ENCODE data around the gene SCGB1D2.

DNA sequence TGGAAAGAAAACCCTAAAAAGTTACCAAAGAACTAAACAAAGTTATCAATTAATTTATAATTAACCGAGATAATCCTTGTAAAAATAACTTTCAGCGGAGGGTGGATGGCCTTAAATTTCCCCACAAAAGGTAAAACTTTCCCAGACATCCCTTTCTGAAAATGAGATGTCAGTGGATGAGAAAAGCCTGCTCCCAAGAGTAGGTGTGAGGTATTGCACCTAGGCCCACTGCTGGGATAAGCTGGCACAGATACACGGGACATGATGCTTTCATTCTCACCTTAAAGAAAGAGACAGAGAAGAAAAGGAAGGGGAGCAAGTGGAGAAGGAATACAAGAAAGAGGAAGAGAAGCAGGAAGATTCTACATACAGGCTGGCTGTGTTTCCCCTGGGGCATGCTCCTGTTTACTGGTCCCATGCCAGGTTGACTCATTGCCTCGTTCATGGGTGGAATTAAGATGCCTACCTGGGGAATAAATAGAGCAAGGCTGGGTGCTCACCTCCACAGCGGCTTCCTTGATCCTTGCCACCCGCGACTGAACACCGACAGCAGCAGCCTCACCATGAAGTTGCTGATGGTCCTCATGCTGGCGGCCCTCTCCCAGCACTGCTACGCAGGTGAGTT lies 27.7 kb downstream of the SCGB1D2 start, which contains the start of gene SCGB2A2:
- TF ChIP-seq, protein P1, sequence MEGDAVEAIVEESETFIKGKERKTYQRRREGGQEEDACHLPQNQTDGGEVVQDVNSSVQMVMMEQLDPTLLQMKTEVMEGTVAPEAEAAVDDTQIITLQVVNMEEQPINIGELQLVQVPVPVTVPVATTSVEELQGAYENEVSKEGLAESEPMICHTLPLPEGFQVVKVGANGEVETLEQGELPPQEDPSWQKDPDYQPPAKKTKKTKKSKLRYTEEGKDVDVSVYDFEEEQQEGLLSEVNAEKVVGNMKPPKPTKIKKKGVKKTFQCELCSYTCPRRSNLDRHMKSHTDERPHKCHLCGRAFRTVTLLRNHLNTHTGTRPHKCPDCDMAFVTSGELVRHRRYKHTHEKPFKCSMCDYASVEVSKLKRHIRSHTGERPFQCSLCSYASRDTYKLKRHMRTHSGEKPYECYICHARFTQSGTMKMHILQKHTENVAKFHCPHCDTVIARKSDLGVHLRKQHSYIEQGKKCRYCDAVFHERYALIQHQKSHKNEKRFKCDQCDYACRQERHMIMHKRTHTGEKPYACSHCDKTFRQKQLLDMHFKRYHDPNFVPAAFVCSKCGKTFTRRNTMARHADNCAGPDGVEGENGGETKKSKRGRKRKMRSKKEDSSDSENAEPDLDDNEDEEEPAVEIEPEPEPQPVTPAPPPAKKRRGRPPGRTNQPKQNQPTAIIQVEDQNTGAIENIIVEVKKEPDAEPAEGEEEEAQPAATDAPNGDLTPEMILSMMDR (optimal IDR thresholded peaks at IDR 0.05 in 1 of 3, IDR thresholded peaks at IDR 0.05 in 1 of 3, conservative IDR thresholded peaks at IDR 0.05 in 1 of 3; ENCODE audit: extremely low read depth in 1 of 3, insufficient read depth in 2 of 3, low read length in 3 of 3) = peak; percentile 40 to 51 (median 45)
- no peak for TF ChIP-seq EZH2 (IDR thresholded peaks at IDR 0.05; ENCODE audit: low read length)

Data from keratinocyte (primary cell).